Astrocyte (in vitro differentiated cells and primary cell): ENCODE measurements around the gene LDLRAD4. TPM values are rescaled to one million over a fixed set of nuclear protein-coding genes. Genes with fewer than 3 reads are reported as not detected.

Experiments used
- DNase-seq: peaks from one replicate; pipeline ENCODE4 v3.0.0-alpha.2; 2010; ENCODE audit warnings: low read depth
- FAIRE-seq: peaks from 2 replicates; lab custom pipeline; 2011; peaks lifted over from hg19 to GRCh38; lab: Jason Lieb, UNC
- H2AFZ ChIP-seq: 2 replicates; pipeline ENCODE4 v1.6.0; 2012; ENCODE audit warnings: low read depth, low read length, inconsistent platforms
- H3K27ac ChIP-seq: 2 replicates; pipeline ENCODE4 v1.5.1; 2011; ENCODE audit warnings: low read depth, low read length, inconsistent platforms
- H3K27me3 ChIP-seq: 2 replicates; pipeline ENCODE4 v1.6.0; 2011; ENCODE audit warnings: low read length, inconsistent platforms; ENCODE audit not compliant: insufficient read depth
- H3K36me3 ChIP-seq: 2 replicates; pipeline ENCODE4 v1.5.1; 2011; ENCODE audit warnings: low read length, inconsistent platforms; ENCODE audit not compliant: insufficient read depth
- H3K4me1 ChIP-seq: 2 replicates; pipeline ENCODE4 v1.5.1; 2011; ENCODE audit warnings: low read length, inconsistent platforms; ENCODE audit not compliant: insufficient read depth
- H3K4me2 ChIP-seq: 2 replicates; pipeline ENCODE4 v1.6.0; 2012; ENCODE audit warnings: low read length, inconsistent platforms
- H3K4me3 ChIP-seq: 2 replicates; pipeline ENCODE4 v1.5.1; 2011; ENCODE audit warnings: low read depth, mild to moderate bottlenecking, low read length, inconsistent platforms; ENCODE audit not compliant: insufficient read depth
- H3K79me2 ChIP-seq: 2 replicates; pipeline ENCODE4 v1.6.0; 2012; ENCODE audit warnings: mild to moderate bottlenecking, low read length, inconsistent platforms; ENCODE audit not compliant: insufficient read depth
- H3K9ac ChIP-seq: 2 replicates; pipeline ENCODE4 v1.6.0; 2012; ENCODE audit warnings: mild to moderate bottlenecking, low read length, inconsistent platforms
- H3K9me3 ChIP-seq: 2 replicates; pipeline ENCODE4 v1.5.1; 2012; ENCODE audit warnings: low read depth, mild to moderate bottlenecking, low read length, inconsistent platforms; ENCODE audit not compliant: insufficient read depth
- H4K20me1 ChIP-seq: 2 replicates; pipeline ENCODE4 v1.6.0; 2012; ENCODE audit warnings: low read length, inconsistent platforms; ENCODE audit not compliant: insufficient read depth
- H3K27ac Mint-ChIP-seq: one replicate; pipeline ENCODE4 v1.8.0; 2021; ENCODE audit warnings: mild to moderate bottlenecking, mixed read lengths; ENCODE audit not compliant: unreplicated experiment
- H3K27me3 Mint-ChIP-seq: one replicate; pipeline ENCODE4 v1.8.0; 2021; ENCODE audit warnings: low read depth, mixed read lengths; ENCODE audit not compliant: unreplicated experiment
- H3K36me3 Mint-ChIP-seq: one replicate; pipeline ENCODE4 v1.8.0; 2021; ENCODE audit warnings: low read depth, mixed read lengths; ENCODE audit not compliant: unreplicated experiment
- H3K4me1 Mint-ChIP-seq: one replicate; pipeline ENCODE4 v1.8.0; 2021; ENCODE audit warnings: low read depth, mixed read lengths; ENCODE audit not compliant: unreplicated experiment
- H3K4me3 Mint-ChIP-seq: one replicate; pipeline ENCODE4 v1.8.0; 2021; ENCODE audit warnings: mild to moderate bottlenecking, moderate library complexity, mixed read lengths; ENCODE audit not compliant: unreplicated experiment
- H3K9me3 Mint-ChIP-seq: one replicate; pipeline ENCODE4 v1.8.0; 2021; ENCODE audit warnings: mild to moderate bottlenecking, mixed read lengths; ENCODE audit not compliant: unreplicated experiment
- CTCF ChIP-seq: IDR thresholded peaks from 2 replicates; pipeline ENCODE4 v1.5.1; 2011; ENCODE audit warnings: low read depth, mild to moderate bottlenecking, inconsistent platforms, low read length, moderate library complexity; ENCODE audit not compliant: insufficient read depth
- EZH2 ChIP-seq: IDR thresholded peaks from 2 replicates; pipeline ENCODE4 v1.6.1; 2012; ENCODE audit warnings: mild to moderate bottlenecking, low read length, inconsistent platforms; ENCODE audit not compliant: insufficient read depth
- total RNA-seq: library from RNA; stranded (reverse); gene quantifications from 2 replicates; pipeline ENCODE4 v1.2.1, GENCODE V29; 2021

The LDLRAD4 gene
- total RNA-seq, 1 donor from 2014 or later: 26.0 TPM

- peaks cover 7% of the 10 kb centered on the region for H4K20me1 ChIP-seq
- H3K4me1 ChIP-seq: peaks cover 15% of the 10 kb centered on the region
- H3K4me3 Mint-ChIP-seq: peak overlapping the region; percentile 18
- no peak overlapping the region for H3K4me3 ChIP-seq
- H3K79me2 ChIP-seq: no peaks in the 10 kb centered on the region
- DNase-seq (peak; percentile 2), FAIRE-seq (no peak)
- peaks cover 12% of the 10 kb centered on the region for H3K27me3 Mint-ChIP-seq
- H2AFZ ChIP-seq: no peak overlapping the region
- peak overlapping the region; percentile 52 for H3K4me2 ChIP-seq
- no peaks in the 10 kb centered on the region for H3K9me3 ChIP-seq
- H3K9ac ChIP-seq: no peak overlapping the region
- peak overlapping the region; percentile 83 for H3K27ac Mint-ChIP-seq
- H3K4me1 Mint-ChIP-seq: peaks cover 47% of the 10 kb centered on the region
- TF ChIP-seq EZH2: no peak
- H3K27me3 ChIP-seq: peaks cover 15% of the 10 kb centered on the region
- no peak overlapping the region for H3K27ac ChIP-seq
- peaks cover 7% of the 10 kb centered on the region for H3K36me3 Mint-ChIP-seq
- no peaks in the 10 kb centered on the region for H3K9me3 Mint-ChIP-seq
- H3K36me3 ChIP-seq: no peaks in the 10 kb centered on the region
Measured at GRCh38 chr18:13615432-13615861, 396.9 kb downstream of the LDLRAD4 start.

- peaks cover 12% of the 10 kb centered on the region for H3K27me3 ChIP-seq
- FAIRE-seq (no peak), DNase-seq (no peak)
- no peaks in the 10 kb centered on the region for H3K36me3 ChIP-seq
- H3K9ac ChIP-seq: no peak overlapping the region
- peaks cover 11% of the 10 kb centered on the region for H3K4me1 ChIP-seq
- peaks cover 7% of the 10 kb centered on the region for H4K20me1 ChIP-seq
- H2AFZ ChIP-seq: no peak overlapping the region
- H3K4me2 ChIP-seq: no peak overlapping the region
- H3K9me3 ChIP-seq: no peaks in the 10 kb centered on the region
- no peak overlapping the region for H3K27ac ChIP-seq
- no peaks in the 10 kb centered on the region for H3K79me2 ChIP-seq
- no peaks in the 10 kb centered on the region for H3K9me3 Mint-ChIP-seq
- no peak for TF ChIP-seq CTCF
- TF ChIP-seq EZH2: no peak
- no peak overlapping the region for H3K4me3 Mint-ChIP-seq
- peaks cover 14% of the 10 kb centered on the region for H3K27me3 Mint-ChIP-seq
- no peak overlapping the region for H3K4me3 ChIP-seq
- H3K4me1 Mint-ChIP-seq: peaks cover 44% of the 10 kb centered on the region
- H3K27ac Mint-ChIP-seq: peak overlapping the region; percentile 83
- peaks cover 9% of the 10 kb centered on the region for H3K36me3 Mint-ChIP-seq
Measured at GRCh38 chr18:13616041-13616440, 397.5 kb downstream of the LDLRAD4 start.

- no peak overlapping the region for H3K4me3 Mint-ChIP-seq
- Histone ChIP-seq H3K79me2 (no peaks in the 10 kb centered on the region), H3K9me3 (no peaks in the 10 kb centered on the region), H3K27me3 (peaks cover 12% of the 10 kb centered on the region), H2AFZ (no peak overlapping the region), H3K4me3 (no peak overlapping the region), H3K27ac (no peak overlapping the region), H4K20me1 (peaks cover 7% of the 10 kb centered on the region), H3K4me1 (peaks cover 6% of the 10 kb centered on the region), H3K36me3 (no peaks in the 10 kb centered on the region), H3K4me2 (no peak overlapping the region), H3K9ac (no peak overlapping the region)
- FAIRE-seq: no peak
- peaks cover 9% of the 10 kb centered on the region for H3K36me3 Mint-ChIP-seq
- H3K9me3 Mint-ChIP-seq: no peaks in the 10 kb centered on the region
- H3K4me1 Mint-ChIP-seq: peaks cover 38% of the 10 kb centered on the region
- TF ChIP-seq EZH2: no peak
- DNase-seq: no peak
- peaks cover 11% of the 10 kb centered on the region for H3K27me3 Mint-ChIP-seq
- H3K27ac Mint-ChIP-seq: no peak overlapping the region
Measured at GRCh38 chr18:13616525-13617035, 398.0 kb downstream of the LDLRAD4 start.
